GM10248 (cell line): ENCODE results near the gene OTX1.

Experiments
- CTCF ChIA-PET: fragments of 300-600 bp; sonication (Branson Sonifier 250); formaldehyde crosslinking; extraction: SDS; loops from one replicate; lab custom pipeline; 2021; ENCODE audit warnings: antibody characterized with exemption; lab: Yijun Ruan, JAX
- POLR2A ChIA-PET: fragments of 350-650 bp; sonication (Branson Sonifier 250); formaldehyde crosslinking; extraction: SDS; loops from one replicate; lab custom pipeline; 2020; ENCODE audit warnings: antibody characterized with exemption; lab: Yijun Ruan, JAX
- DNase-seq: peaks from one replicate; pipeline ENCODE4 v3.0.0; 2012; ENCODE audit errors: extremely low spot score
- TF ChIP-seq, protein P1 (sequence below): IDR thresholded peaks from 2 replicates; pipeline ENCODE4 v1.5.1; 2012; ENCODE audit warnings: mild to moderate bottlenecking, low read depth; ENCODE audit errors: extremely low read depth, missing control alignments, control extremely low read depth

Gene OTX1

GRCh38 chr2:63041592-63041991 is 9.0 kb upstream of the OTX1 start:
- POLR2A ChIA-PET = no interaction called here
- DNase-seq = no peak
- TF ChIP-seq, protein P1, sequence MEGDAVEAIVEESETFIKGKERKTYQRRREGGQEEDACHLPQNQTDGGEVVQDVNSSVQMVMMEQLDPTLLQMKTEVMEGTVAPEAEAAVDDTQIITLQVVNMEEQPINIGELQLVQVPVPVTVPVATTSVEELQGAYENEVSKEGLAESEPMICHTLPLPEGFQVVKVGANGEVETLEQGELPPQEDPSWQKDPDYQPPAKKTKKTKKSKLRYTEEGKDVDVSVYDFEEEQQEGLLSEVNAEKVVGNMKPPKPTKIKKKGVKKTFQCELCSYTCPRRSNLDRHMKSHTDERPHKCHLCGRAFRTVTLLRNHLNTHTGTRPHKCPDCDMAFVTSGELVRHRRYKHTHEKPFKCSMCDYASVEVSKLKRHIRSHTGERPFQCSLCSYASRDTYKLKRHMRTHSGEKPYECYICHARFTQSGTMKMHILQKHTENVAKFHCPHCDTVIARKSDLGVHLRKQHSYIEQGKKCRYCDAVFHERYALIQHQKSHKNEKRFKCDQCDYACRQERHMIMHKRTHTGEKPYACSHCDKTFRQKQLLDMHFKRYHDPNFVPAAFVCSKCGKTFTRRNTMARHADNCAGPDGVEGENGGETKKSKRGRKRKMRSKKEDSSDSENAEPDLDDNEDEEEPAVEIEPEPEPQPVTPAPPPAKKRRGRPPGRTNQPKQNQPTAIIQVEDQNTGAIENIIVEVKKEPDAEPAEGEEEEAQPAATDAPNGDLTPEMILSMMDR = no peak
- CTCF ChIA-PET = interaction anchor here (1.3 to 1.6 kb wide), 2 partner anchors 11 to 254 kb away, joined by 3 to 4 read pairs; no protein-coding TSS in a partner anchor

DNA sequence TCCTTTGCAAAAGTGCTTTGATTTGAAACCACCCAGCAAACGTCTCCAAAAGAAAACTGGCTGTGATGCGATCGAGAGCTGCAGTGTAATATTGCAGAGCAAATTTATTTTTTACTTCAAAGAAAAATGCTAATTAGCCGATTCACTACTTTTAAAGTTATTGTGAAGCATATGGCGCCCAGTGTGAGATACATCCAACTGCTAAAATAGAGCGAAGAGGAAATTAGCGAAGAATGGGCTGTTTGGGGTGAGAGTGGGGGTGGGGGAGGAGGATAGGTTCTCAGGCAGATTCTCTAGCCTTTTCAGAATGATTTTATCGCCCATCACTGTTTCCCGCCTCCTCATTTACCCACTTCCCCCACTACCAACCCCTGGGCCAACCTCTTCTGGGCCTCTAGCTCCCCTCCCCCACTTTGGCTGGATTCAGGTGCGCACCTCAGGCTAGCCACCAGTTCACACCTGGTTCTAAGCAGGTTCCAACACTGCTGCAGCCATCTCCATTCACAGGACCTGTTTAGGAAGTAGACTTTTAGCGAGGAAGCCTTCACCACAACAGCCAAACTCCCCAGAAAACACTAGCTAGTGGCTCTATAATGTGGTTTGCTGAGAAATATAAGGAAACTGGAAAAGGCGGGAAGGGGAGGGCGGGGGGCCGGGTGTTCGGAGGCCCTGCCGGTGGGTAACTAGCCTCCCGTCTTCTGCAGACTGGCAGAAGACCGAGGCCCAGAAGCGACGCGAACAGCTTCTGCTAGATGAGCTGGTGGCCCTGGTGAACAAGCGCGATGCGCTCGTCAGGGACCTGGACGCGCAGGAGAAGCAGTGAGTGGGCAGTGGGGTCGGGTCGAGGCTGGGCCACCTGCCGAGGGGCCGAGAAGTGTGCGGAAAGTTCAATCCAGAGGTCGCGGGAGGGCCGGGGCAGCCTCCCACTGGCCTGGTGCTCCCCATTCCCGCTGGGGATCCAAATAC is 6.0 kb upstream of the OTX1 start:
- POLR2A ChIA-PET = no interaction called here
- DNase-seq = no peak
- TF ChIP-seq, protein P1 = no peak
- CTCF ChIA-PET = interaction anchor here (1.2 kb wide), 1 partner anchor 10 kb away, joined by 3 read pairs; no protein-coding TSS in a partner anchor

DNA sequence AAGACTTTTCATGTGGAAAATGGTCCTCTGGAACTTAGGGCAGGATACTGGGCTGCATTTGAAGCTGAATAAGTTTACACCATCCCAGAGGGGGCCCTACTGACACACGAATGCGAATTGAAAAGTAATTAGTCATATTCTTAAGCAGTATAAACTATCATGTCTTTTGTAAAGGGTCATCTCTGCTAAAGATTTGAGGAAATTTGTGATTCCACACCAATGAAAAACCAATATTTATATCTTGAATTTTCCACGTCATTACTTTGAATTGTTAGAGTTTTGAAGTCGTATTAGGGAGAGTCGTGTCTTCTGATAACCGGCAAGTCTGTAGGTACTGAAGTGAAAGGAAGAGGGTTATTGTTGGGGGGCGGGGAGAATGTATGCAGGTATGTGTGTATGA is 4.1 kb upstream of the OTX1 start:
- CTCF ChIA-PET = interaction anchor here (1.2 kb wide), 1 partner anchor 8 kb away, joined by 4 read pairs; no protein-coding TSS in a partner anchor
- POLR2A ChIA-PET = no interaction called here
- TF ChIP-seq, protein P1 = no peak
- DNase-seq = no peak

DNA sequence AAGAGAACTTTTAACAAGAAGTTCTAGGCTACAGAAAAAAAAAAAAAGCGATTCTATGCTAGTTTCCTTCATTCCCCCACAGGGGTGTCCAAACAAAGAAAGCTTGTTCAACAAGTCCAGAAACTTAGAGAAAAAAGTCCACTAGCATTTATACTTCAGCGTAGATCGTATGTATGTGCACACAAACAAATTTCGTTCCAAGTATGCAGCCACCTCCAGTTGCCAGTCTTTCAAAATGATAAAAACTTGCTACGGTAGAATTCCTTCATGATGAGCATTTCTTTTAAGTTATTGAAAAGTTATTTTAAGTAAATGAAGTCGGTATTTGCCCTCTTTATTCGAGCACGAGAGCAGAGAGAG is 3.7 kb upstream of the OTX1 start:
- DNase-seq = no peak
- ChIA-PET CTCF (interaction anchor here (0.8 to 1.2 kb wide), 2 partner anchors 8 to 590 kb away, joined by 4 read pairs; no protein-coding TSS in a partner anchor), POLR2A (no interaction called here)
- TF ChIP-seq, protein P1 = no peak

DNA sequence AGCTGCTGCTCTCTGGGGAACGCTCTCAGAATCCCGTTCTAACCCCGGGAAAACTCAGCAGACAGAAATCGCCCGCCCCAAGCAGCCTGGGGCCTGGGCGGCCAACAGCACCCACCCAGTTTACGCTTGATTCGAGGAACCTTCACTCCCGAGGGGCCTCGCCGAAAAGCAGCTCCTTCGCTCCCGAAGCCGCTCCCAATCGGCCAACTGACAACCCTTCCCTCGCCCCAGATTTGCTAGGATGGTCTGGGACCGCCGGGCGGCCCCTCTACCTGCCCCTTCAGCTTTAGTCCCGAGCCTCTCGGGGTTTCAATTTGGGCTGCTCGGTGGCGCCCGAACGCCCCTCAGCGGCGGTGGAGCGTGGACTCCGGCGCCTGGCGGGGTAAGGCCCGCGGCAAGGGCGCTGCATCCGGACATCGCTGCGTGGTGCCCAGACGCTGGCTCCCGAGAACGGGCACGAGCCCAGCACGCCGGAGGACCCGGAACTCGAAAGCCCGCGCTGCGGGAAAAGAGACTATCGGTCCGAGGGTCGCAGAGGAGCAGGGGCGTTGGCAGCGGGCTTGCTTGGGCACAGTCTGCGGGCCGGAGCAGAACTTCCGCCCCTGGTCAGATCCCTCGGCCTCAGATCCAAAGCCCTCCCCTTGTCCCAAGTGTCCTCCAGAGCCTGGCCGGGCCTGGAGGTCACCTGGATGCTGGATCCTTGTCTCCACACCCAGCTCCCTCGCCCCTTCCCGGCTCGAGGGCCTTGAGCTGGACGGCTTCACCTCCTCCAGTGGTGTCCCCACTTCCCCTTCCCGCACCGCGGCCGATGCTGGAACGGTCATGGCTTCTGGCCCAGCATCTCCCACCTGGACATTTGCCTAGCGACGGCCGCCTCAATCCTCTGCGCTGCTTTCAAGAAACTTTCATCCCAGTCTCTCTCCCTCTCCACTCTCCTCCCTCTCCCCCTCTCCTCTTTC is 3.0 kb upstream of the OTX1 start:
- DNase-seq = peak; percentile 33

More for the DNA sequence above, 3.0 kb upstream of the OTX1 start:
- ChIA-PET CTCF (interaction anchor here (0.8 kb wide), 1 partner anchor 591 kb away, joined by 4 read pairs; no protein-coding TSS in a partner anchor), POLR2A (no interaction called here)
- TF ChIP-seq, protein P1 = no peak
